8988T (cell line): Measurements from ENCODE around the gene WTIP.
"Not testable (repeated sequence)": the region's sequence is repeated elsewhere in the genome, so short reads cannot be mapped to it uniquely, and the experiment has no call there.

Experiments
- DNase-seq: peaks from one replicate; pipeline ENCODE4 v3.0.0; 2011

WTIP gene

DNA sequence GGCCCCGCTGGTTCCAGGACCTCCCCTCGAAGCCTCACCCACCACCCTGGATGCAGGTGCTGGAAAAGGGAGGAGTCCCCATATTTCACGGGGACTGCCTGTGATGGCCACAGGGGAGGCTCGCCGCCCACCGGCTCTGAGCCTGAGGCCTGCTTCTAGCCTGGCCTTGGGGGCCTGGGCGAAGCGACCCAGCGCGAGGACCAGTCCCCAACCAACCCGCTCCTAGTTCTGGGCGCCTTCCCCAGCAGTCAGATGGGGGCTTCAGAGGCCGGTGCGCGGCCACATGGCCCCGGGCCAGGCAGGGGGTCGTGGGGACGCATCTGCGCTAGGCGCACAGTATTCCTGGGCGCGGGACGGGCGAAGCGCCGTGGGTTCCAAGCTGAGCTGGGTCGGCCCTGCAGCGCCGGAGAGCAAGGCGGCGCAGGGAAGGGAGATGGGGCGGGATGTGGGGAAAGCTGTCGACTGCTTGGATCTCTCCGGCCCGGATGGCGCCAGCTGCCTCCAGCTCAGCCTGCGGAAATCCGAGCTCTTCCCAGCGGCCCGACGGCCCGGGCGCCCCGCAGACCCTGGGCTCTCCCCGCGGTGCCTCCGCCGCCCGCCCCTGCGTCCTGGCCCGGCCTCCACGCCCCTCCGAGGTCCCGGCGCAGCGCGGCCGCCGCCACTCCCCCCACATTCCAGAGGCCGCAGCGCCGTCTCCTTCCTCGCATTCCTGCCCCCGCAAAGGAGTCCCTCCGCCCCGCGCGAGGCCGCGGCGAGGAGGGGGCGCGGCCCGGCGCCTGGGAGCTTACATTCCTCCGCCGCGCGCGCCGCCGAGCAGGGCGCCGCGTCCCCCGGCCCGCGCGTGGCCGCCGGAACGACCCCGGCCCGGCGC, at the start of gene WTIP:
Gene WTIP, plus strand, starts transcription at position 788 of the 871 bp plus-strand sequence. CDS start 217 bp downstream, outside the sequence.
- DNase-seq = peak; percentile 94

DNA sequence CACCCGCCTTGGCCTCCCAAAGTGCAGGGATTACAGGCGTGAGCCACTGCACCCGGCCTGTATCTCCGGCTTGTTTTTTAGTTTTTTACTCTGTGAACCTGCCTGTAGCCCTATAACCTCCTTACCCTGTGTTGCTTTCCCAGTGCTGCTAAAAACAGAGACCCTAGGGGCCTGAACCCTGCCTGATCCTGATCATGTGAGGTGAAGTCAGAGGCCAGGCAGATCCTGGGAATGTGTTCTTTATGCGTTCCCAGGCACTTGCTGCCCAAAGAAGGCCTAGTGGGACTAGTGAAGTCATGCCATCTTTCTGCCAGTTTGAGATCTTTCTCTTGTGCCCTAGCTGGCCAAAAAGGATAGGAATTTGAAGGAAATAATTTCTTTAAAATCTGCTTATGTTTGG, 48.8 kb upstream of the WTIP start:
- no peak for DNase-seq

DNA sequence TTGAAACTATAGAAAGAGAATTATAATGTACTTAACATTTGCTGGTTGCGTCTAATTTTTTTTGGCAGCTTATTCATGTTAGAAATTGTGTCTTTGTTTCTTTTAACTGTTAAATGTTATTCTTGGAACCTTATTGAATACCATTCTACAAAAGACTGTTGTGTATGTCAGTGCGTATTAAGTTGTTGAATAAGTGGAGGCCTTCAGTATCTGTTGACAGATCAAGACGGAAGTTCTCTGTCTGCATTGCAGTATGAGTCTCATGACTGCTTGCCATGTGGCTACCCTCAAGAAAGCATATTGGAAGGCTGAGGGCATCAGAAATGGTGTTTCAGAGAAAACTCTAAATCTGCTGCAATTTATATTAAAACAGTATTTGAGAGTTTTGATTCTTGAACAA, 44.8 kb upstream of the WTIP start:
- DNase-seq = no peak

DNA sequence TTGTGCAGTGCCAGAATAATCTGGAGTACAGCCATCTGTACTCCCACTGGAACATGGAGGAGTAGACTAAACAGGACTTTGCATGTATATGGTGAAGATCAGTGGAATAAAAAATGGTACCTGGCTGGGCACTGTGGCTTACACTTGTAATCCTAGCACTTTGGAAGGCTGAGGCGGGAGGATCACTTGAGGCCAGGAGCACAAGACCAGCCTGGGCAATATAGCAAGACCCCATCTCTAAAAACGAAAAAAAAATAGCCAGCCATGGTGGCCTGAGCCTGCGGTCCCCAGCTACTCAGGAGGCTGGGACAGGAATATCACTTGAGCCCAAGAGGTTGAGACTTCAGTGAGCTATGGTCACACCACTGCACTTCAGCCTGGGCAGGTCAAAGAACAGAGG, 33.4 kb upstream of the WTIP start:
- DNase-seq = no peak

DNA sequence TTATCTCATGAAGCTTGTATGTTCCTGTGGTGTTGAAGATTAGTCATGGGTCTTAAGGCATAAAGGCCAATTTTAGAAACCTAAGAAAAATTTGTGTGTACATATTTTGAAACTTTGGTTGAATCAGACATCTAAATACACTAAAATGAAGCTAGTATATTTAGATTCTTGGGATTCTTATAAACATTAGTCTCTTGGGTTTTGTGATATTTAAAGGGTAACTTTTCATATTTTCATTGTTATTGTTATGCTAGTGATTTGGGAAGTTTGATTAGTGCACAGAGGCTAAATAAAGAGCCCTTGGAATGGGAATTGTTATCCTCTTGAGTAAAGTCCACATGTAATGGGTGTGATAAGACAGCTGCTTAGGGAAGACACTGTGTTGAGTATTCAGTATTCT, 28.8 kb upstream of the WTIP start:
- DNase-seq = no peak

DNA sequence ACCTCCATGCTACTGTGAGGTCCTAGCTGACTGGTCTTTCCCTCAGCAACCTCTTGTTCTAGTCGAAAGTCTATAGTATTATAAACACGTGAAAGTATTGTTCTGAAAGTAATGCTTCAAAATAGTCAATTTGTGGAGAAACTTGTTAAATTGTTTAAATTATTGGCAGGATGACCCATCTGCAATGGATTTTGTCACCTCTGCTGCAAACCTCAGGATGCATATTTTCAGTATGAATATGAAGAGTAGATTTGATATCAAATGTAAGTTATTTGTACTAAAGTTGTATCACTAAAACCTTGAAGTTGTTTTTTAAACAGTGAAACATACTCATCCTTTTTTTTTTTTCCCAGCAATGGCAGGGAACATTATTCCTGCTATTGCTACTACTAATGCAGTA, 27.5 kb upstream of the WTIP start:
- DNase-seq = no peak

DNA sequence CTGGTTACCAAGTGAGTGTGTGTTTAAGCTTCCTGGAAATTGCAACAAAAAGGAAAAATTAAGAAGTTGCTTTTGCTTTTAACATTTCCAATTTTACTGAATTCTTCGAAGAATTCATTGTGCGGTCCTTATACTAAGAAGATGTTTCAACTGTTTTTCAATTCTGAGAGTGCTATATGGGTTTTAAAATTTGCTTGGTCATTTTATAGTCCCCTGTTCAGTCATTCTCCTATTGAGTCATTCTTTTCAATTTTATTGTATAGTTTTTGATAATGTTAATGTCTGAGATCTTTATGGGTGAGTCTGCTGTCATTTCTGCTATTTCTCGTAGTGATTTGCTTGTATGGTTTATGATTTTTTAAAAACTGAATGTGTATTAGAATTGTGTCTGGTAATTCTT, 26.9 kb upstream of the WTIP start:
- DNase-seq = no peak

DNA sequence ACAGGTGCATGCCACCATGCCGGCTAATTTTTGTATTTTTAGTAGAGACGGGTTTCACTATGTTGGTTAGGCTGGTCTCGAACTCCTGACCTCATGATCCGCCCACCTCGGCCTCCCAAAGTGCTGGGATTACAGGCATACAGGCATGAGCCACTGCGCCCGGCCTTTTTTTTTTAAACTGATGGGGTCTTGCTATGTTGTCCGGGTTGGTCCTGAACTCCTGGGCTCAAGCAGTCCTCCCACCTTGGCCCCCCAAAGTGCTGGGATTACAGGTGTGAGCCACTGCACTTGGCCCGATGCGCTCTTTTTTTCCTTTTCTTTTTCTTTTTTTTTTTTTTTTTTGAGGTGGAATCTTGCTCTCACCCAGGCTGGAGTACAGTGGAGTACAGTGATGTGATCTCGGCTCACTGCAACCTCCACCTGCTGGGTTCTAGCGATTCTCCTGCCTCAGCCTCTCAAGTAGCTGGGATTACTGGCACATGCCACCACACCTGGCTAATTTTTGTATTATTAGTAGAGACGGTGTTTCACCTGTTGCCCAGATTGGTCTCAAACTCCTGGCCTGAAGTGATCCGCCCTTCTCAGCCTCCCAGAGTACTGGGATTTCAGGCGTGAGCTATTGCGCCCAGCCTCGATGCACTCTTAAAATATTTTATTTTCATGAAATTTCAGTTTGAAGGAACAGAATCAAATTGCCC, 25.6 kb upstream of the WTIP start:
- not testable (repeated sequence) for DNase-seq

DNA sequence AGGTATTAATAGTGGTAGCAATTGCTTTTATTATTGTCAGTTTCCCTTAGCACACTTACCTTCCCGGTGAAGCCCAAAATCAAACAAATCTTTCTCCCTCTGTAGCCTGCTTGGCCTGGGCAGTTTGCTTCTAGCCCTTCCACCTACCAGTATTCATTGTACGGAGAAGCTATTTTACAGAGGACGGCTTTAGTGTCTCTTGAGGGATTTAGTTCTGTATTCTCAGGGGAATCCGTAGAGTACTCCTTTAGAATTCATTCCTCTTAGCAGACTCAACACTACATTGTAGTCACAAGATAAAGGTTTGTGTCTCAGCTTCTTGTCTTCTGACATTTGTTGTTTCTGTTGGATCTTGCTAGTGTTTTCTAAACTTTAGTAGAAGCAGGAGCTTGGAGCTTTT, 24.1 kb upstream of the WTIP start:
- DNase-seq = no peak

DNA sequence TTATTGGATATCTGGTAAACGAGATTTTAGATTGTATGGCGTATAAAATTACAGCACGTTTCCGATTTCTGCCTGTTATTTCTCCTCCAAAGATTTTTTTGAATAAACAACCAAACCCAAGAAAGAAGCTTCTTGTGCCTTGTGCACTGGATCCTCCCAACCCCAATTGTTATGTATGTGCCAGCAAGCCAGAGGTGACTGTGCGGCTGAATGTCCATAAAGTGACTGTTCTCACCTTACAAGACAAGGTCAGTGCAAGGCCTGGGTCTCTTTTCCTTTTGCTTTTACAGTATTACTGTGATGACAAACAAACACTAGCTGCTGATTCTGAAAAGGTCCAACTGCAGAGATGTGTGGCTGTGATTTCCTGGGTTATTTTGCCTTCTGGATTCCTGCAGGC, 22.9 kb upstream of the WTIP start:
- DNase-seq = no peak

DNA sequence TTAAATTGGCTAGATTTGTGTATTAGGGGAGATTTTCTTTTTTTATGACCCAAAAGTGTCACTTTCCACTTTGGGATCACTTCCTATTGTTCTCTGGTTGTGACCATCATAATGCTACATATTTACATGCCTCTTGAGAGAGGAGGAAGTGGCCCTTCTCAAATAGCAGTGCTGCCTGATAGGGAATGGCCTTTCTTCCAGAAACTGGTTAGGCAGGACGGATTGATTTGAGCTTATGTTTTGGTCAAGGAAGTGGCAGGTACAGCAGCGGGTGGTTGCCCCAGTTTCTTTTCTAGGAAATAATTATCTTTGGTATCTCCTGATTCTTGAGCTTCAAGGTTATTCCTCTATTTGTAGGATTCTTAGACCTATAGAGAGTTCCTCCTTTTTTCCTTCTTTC, 21.9 kb upstream of the WTIP start:
- no peak for DNase-seq

DNA sequence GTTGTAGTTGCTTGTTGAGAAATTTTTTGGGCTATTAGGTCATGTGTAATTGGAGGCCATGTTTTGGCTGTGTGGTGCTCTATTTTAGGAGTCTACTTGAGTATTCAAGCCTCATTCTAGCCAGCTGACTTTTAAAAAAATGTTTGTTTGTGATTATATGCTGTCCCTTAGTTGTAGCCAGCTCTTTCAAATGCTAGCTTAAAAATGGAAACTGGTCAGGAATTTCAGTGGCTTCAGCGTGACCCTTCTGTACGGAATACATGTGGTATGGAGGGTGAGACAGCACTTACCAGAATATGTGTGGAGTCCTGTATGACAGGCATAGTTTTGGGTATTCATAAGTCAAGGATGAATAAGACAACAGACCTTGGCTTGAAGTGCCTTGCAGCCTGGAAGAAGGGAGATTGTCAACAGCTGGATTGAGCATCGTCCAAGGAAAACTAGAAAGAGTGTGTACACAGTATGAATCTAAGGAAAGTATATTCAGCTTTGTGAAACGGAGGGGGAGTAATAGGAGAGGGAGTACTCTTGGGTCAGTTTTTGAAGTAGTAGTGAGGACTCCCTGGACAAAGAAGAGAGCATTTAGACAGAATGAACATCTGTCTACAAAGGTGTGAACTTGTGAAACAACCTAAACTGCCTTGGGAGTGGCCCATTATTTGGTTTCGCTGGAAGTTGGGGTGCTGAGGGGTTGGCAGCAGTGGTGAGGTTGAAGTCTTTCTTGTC, 20.0 kb upstream of the WTIP start:
- no peak for DNase-seq

DNA sequence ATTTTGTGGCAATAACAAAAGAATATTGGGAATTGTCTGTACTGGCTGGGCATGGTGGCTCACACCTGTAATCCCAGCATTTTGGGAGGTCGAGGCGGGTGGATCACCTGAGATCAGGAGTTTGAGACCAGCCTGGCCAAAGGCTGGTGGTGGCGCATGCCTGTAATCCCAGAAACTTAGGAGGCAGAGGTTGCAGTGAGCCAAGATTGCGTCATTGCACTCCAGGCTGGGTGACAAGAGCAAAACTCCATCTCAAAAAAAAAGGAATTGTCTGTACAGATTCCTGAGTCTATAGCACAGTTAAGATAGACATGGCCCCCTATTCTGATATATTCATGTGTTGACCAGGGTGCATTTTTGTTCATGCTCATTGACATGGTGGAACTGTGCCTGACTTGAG, 16.8 kb upstream of the WTIP start:
- DNase-seq = not testable (repeated sequence)

DNA sequence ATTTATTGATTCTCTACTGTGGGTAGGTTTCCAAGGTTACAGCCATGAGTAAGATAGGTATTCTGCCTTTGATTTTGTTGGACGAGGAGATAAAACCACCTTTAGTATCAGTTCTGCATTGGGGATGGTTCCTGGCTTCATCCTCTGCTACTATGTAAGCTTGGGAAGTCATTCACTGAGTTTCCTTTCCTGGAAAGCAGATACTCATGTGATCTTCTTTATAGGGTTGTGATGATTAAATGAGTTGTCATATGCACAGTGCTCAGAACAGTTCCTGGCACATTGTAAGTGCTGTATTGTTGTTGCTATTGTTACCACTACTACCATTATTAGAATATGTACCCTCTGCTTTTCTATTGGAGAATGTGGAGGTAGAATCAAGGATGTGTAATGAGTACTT, 13.1 kb upstream of the WTIP start:
- no peak for DNase-seq

DNA sequence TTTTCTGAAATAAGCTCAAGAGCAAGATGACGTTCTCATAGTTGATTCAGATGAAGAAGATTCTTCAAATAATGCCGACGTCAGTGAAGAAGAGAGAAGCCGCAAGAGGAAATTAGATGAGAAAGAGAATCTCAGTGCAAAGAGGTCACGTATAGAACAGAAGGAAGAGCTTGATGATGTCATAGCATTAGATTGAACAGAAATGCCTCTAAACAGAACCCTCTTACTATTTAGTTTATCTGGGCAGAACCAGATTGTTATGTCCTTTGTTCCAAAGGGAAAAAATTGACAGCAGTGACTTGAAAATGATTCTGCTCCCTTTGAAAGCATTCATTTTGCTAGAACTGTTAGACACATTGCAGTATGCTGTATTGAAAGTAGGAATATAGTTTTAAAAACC, 12.5 kb upstream of the WTIP start:
- DNase-seq = not testable (repeated sequence)

DNA sequence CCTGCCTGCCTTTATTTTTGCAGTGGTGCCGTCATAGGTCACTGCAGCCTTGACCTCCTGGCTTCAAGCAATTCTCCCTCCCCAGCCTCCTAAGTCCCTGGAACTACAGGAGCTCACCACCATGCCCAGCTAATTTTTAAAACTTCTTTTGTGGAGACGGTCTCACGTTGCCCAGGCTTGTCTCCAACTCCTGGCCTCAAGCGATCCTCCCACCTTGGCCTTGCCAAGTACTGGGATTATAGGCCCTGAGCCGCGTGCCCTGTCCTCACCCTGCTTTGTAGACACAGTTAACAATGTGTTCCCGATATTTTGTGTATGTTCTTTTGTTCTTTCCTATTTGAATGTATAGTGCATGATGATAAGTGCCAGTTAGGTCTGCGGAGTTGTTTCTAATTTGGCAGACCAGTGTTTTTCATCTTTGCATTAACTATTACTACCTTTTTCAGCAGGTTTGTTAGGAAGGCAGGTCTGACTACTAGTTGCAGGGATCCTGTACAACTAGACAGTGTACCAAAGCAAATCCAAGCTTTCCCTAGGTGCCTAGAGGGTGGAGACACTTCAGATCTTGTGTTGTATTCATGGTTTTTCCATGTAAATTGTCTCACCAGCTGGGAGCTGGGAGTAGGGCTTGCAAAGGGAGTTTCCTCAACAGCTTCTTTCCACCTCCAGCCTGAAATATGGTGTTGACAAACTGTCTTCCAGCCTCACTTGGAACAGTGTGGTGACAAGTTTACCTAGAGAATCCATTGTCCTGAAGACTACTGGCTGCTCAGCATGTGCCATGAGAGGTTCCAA, 9.5 kb upstream of the WTIP start:
- no peak for DNase-seq

DNA sequence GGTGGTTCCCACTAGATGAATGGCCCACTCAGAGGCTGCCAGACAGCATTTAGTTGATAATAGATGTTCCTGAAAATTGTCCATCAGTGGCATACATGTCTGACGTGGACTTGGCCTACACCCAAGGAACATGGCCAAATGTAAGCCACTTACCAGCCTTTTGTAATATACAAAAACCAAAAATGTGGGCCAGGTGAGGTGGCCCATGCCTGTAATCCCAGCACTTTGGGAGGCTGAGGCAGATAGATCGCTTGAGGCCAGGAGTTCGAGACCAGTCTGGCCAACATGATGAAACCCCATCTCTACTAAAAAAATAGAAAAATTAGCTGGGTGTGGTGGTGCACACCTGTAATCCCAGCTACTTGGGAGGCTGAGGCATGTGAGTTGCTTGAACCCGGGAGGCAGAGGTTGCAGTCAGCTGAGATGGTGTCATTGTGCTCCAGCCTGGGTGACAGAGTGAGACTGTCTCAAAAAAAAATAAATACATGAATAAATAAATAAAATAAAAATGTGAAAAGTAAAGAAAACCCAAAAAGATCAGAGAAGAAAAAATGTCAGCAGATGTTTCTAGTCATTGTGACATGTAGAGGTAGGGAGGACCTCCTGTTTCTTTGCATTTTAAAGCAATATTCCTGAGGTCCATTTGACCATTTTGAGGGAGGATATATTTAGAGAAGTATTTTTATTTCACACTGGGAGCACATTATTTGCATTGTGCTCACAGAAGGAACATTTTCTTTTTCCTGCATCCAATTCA, 7.1 kb upstream of the WTIP start:
- no peak for DNase-seq

DNA sequence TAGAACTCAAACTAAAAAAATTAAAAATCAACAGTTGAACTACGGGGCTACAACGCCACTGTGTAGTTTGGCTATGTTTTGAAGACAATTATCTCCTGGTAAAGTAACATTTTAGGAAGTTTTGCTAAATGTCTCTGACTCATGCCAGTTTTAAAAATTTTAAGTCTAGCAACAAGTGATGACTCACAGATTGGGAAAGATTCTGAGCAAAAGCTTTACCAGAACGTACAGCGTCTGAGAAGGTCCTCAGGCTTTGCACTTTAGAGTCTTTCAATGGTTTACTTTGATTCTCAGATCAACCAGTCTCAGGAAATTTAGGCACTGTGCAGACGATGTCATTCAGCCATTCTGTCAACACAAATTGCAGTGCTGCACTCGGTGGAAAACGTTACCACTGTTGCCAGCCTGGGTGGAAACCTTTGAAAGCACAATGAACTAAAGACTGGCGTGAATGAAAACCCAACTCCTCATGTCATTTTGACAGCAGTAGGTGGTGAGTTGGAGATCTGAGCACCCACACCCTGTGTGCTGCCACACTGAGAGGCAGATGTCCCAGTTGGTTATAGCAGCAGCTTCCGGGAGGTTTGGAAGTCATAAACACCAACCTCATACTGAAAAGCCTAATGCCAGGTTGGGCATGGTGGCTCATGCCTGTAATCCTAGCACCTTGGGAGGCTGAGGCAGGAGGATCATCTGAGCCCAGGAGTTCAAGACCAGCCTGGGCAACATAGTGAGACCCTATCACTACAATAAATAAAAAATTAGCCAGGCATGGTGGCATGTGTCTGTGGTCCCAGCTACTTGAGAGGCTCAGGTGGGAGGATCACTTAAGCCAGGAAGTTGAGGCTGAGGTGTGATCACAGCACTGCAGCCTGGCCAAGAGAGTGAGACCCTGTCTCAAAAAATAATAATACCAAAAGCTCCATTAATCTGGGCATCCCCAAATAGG, 6.3 kb upstream of the WTIP start:
- DNase-seq = no peak

DNA sequence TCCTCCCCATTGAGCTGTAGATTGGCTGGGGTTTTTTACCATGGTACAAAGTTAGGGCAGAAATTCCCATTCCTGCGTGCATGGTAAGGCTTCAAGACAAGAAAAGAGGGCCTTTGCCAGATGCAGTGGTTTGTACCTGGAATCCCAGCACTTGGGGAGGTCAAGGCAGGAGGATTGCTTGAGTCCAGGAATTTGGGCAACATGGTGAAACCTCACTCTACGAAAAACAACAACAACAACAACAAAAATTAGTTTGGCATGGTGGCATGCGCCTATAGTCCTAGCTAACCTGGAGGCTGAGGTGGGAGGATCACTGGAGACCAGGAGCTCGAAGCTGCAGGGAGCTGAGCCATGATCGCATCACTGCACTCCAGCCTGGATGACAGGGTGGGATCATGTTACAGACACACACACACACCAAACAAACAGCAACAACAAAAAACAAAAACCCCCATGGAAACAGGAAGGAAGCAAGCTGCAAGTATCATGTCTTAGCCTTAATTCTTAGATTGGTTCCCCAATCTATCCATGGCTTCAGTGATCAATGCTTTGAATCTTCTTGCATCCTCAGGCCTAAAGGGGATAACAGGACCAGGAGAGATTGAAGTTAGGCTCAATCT, 5.5 kb upstream of the WTIP start:
- no peak for DNase-seq

DNA sequence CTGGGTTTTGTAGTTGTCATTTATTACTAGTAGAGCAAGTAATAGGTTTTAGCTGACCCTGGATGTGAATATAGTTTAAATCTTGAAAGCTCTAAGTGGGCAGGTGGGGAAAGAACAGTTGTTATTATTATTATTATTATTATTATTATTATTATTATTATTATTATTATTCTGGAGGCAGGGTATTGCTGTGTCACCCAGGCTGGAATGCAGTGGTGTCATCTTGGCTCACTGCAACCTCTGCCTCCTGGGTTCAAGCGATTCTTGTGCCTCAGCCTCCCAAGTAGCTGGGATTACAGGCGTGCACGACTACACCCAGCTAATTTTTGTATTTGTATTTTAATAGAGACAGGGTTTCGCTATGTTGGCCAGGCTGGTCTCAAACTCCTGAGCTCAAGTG, 3.1 kb upstream of the WTIP start:
- DNase-seq = not testable (repeated sequence)
